Astrocyte of the hippocampus (primary cell): ENCODE measurements around the gene OR2H2.

Experiments
- DNase-seq: peaks from one replicate; pipeline ENCODE4 v3.0.0; 2011; ENCODE audit warnings: low read depth, low spot score

Gene OR2H2

DNA sequence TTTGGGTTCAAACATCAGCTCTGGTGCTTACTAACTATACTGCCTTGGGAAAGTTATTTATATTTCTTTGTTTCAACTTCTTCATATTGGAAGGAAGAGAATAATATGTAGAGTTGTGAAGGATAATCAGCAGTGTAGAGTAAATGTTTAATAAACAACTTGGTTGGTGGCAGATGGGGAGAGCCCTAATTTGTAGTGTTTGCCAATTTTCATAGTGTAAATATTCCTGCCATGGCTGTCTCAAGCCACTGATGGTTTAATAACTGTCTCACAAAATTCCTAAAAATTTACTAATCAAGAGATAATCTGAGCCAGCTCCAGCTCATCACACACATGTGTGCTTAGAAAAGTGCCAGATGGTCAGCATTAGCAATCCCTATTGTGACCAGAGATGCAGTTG is at the start of gene OR2H2:
TSS of gene OR2H2 (plus strand) at position 301 of the 400 bp plus-strand sequence. CDS start 2,824 bp downstream, outside the sequence.
- no peak for DNase-seq

- DNase-seq, result no peak
These were observed 47.1 kb upstream of the OR2H2 start for GRCh38 chr6:29537714-29538403.

GRCh38 chr6:29547573-29547972 is 37.3 kb upstream of the OR2H2 start:
- DNase-seq, result no peak

DNA sequence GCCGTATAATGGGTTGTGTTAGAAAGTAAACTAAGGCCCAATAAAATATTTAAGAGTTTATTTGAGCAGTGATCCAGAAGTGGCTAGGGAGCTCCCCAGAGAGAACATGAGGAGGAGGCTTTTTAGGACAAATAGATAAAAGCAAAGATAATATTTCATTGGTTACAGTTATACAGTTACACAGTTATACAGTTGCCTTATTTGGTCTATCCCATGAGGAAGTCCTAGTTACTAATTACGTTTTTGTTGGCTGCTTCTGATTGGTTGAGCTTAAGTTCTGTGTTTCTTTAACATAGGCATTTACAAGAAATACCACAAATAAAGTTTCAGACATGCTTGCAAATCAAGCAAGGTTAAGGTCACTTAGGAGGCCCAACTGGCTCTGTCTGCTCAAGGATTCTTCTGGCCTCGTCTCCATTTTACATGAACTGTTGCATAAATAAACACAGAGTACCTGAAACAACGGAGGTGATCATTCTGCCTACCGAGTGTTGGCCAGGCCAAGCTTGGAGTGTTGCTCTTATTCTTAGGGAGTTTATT is 32.3 kb upstream of the OR2H2 start:
- DNase-seq, result peak; percentile 72

GRCh38 chr6:29553268-29554057 is 31.5 kb upstream of the OR2H2 start:
- DNase-seq, result peak; percentile 61

GRCh38 chr6:29554764-29555163 is 30.2 kb upstream of the OR2H2 start:
- no peak for DNase-seq

- DNase-seq, result no peak
These were observed 27.6 kb upstream of the OR2H2 start for GRCh38 chr6:29557320-29557719.

- no peak for DNase-seq
These were observed 26.4 kb upstream of the OR2H2 start for GRCh38 chr6:29558439-29559079.

DNA sequence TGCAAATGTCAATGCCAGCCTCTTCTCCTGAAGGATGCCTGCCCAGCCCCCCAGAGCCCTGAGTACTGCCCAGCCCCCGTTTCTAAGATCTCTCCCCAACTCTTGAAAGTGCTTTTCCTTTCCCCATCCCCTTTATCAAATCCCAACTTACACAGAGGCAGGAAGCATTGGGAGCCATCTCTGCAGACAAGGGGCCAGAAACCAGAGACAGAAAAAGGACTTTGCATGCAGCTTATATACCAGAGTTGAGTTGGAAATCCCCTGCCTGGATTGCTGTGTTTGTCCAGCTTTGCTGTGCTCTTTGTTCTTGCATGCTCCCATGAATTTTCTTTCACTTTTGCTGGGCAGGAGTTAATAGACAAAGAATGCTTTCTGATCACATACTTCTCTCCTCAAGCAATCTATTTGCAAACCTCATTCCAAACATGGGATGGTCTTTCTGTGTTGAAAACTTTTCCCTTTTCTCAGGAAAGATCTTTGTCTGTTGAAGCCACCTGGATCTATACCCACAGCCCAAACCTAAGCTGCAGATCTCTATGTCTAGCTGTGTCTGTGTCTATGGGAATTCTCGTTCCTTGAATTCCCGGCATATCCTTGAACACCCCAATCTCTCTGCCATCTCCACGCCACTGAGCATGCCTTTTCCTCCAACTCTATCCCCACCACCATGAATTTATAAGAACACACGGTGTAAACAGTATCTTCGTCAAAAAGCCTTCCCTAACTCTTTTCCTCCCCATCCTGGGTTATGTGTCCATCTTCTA is 25.2 kb upstream of the OR2H2 start, which contains the start of gene UBD:
TSS of gene UBD (minus strand) at position 209 of the 764 bp plus-strand sequence. CDS start at position 178, 31 bp downstream.
- DNase-seq, result peak; percentile 20

- no peak for DNase-seq
These were observed 23.8 kb upstream of the OR2H2 start for GRCh38 chr6:29561091-29561490.

- DNase-seq, result no peak
These were observed 23.2 kb upstream of the OR2H2 start for GRCh38 chr6:29561606-29562181.

- DNase-seq, result no peak
These were observed 21.4 kb upstream of the OR2H2 start for GRCh38 chr6:29563435-29563965.

DNA sequence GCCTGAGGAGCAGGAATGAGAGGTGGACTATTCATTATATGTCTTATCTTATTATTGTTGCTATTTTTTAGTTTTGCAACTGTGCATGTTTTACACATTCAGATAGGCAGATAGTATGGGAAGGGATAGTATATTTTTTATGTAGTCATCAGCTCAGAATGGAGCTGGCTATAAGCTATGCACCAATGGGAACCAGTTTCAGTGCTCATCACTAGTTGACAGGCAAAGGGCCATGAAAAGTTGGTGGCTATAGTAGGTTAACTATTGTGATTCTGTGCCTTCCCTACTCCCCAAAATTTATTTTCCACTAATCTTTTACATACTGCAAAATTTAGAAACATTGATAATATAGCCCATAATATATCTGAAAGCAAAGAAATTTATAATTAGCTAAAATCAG is 20.0 kb upstream of the OR2H2 start:
- DNase-seq, result no peak

GRCh38 chr6:29566856-29567255 is 18.1 kb upstream of the OR2H2 start:
- DNase-seq, result no peak

DNA sequence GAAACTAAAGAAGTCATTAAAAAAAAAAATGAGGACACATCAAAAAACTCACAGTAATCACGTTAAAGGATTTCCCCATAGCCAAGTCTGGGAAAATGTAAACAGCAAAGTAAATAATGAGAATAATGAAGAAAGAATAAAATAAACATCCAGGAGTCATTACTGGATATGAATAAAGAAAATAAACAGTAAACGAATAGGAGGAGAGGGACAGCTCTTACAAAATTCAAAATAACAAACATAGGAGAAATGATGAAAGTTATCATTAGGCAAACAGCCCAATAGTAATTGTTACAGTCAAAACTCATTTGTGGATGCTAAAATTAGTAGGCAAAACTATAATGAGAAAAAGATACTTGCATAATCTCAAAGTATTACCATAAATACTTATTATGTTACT is 17.4 kb upstream of the OR2H2 start:
- no peak for DNase-seq

DNA sequence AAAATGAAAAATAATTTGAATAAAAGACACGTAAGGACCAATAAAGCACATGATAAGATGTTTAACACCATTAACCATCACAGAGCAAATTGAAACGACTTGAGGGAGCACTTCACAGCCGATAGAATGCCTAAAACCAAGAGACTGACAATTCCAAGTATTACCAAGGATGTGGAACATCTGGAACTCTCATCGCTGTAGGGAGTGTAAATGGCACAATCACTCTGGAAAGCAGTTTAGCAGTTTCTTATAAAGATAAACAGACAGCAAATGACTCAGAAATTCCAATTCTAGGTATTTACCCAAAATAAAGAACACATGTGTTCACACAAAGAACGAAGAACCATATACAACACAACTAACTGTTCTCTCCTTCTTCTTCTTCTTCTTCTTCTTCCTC is 16.9 kb upstream of the OR2H2 start:
- no peak for DNase-seq

DNA sequence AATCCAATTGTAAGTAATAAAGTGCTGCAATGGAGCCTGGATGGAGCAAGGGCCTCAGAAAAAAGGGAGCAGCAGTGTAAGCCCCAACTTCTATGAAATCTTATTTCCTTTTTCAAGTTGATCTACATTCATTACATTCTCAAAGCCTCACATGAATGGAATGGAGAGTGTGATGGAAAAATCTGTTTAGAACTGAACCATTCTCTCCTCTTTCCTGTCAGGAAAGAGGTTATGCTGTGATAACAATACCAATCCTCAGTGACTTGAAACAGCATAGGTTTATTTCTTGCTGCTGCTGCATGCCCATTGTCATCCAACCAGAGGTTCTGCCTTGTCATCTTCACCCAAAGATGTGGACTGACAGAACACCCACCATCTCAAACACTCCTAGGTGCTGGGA is 8.9 kb upstream of the OR2H2 start:
- no peak for DNase-seq

- no peak for DNase-seq
These were observed 7.4 kb upstream of the OR2H2 start for GRCh38 chr6:29577544-29577943.

DNA sequence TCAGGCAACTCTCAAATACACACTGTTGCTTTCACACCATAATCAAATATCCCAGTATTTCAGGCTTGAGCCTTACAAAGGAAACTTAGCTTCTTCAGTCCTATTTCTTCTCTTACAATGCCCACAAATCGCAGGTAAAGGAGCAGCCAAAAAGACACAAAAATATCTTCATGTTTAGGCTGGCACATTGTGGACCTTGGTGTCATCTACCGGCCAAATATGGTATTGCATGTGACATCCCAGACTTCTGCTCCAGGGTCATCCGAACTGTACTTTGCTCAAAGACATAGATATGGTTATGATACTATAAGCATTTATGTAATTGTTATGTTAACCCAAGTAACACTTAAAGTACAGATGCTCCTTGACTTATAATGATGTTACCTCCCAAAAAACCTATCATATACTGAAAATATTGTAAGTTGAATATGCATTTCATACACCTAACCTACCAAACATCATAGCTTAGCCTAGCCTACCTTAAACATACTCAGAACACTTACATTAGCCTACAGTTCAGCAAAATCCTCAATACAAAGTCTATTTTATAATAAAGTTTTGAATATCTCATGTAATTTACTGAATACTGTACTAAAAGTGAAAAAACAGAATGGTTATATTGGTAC is 4.6 kb downstream of the OR2H2 start:
- DNase-seq, result peak; percentile 63

GRCh38 chr6:29590218-29590808 is 5.4 kb downstream of the OR2H2 start:
- no peak for DNase-seq
